Measurements from ENCODE around the gene CMBL.

DNA sequence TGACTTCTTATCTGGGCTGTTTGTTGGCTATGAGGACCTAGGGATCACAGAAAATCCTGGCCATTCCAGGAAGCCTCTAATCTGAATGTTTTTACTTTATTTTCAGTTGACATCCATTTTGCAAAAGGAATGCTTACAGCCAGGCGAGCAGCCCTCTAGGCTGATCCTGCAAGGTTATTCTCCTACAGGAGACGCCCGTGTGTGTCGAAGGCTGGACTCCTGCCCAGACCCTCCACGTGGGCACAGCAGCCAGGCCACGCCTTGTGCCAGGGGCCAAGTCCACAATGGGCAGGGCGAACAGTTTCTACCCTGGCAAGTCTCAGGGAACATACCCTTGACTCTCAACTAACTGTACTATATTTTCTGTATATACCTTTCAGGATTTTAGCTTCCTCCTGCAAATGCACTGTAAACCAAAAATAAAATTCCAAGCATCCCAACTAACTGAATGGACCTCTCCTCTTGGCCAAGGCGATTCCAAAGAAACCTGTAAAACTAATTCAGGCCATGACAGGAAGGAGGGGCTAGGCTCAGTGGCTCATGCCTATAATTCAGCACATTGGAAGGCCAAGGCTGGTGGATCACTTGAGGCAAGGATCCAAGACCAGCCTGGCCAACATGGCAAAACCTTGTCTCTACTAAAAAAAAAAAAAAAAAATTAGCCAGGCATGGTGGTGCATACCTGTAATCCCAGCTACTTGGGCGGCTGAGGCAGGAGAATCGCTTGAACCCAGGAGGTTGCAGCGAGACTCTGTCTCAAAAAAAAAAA, 5.7 kb downstream of the CMBL start:
- TF ChIP-seq, protein P1, sequence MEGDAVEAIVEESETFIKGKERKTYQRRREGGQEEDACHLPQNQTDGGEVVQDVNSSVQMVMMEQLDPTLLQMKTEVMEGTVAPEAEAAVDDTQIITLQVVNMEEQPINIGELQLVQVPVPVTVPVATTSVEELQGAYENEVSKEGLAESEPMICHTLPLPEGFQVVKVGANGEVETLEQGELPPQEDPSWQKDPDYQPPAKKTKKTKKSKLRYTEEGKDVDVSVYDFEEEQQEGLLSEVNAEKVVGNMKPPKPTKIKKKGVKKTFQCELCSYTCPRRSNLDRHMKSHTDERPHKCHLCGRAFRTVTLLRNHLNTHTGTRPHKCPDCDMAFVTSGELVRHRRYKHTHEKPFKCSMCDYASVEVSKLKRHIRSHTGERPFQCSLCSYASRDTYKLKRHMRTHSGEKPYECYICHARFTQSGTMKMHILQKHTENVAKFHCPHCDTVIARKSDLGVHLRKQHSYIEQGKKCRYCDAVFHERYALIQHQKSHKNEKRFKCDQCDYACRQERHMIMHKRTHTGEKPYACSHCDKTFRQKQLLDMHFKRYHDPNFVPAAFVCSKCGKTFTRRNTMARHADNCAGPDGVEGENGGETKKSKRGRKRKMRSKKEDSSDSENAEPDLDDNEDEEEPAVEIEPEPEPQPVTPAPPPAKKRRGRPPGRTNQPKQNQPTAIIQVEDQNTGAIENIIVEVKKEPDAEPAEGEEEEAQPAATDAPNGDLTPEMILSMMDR (IDR thresholded peaks at IDR 0.05) = no peak
- no peak for TF ChIP-seq EZH2 (IDR thresholded peaks at IDR 0.05)

Measured in neural progenitor cell (in vitro differentiated cells).